Lung (tissue), 12 donors: Measurements from ENCODE around the gene VGLL4. TPM values are rescaled to one million over a fixed set of nuclear protein-coding genes. Genes with fewer than 3 reads are reported as not detected.

Experiments used
- ATAC-seq: fragments of 200-7000 bp; cut with Tn5 transposase; one replicate; pipeline ENCODE4 v1.9.1; 2020; ENCODE audit warnings: moderate number of reproducible peaks; ENCODE audit not compliant: insufficient read depth, low FRiP score
- DNase-seq, 3 donors: peaks; one replicate each; pipeline ENCODE4 v3.0.0-alpha.2; 2013 to 2017
- H3K27ac ChIP-seq, 2 donors: one replicate each; pipeline ENCODE4 v1.5.1; 2013; ENCODE audit warnings: mild to moderate bottlenecking in 2 of 2, moderate library complexity in 2 of 2, control low read depth in 1 of 2, inconsistent platforms in 1 of 2, low read depth in 1 of 2, low read length in 1 of 2
- H3K27me3 ChIP-seq, 3 donors: one replicate each; pipeline ENCODE4 v1.5.1; 2013; ENCODE audit warnings: low read length in 2 of 3; ENCODE audit not compliant: control insufficient read depth in 3 of 3, insufficient read depth in 3 of 3
- H3K36me3 ChIP-seq, 4 donors: one replicate each; pipeline ENCODE4 v1.5.1; 2013; ENCODE audit warnings: low read length in 4 of 4, mild to moderate bottlenecking in 1 of 4, moderate library complexity in 1 of 4; ENCODE audit not compliant: control insufficient read depth in 4 of 4, insufficient read depth in 4 of 4
- H3K4me1 ChIP-seq, 5 donors: one replicate each; pipeline ENCODE4 v1.5.1; 2013; ENCODE audit warnings: low read length in 5 of 5, mild to moderate bottlenecking in 2 of 5, moderate library complexity in 1 of 5; ENCODE audit not compliant: control insufficient read depth in 5 of 5, insufficient read depth in 5 of 5
- H3K4me3 ChIP-seq: one replicate; pipeline ENCODE4 v1.5.1; 2013; ENCODE audit warnings: mild to moderate bottlenecking, control low read depth, moderate library complexity
- H3K9ac ChIP-seq, 2 donors: one replicate each; pipeline ENCODE4 v1.5.1; 2013; ENCODE audit warnings: low read length in 2 of 2, control low read depth in 1 of 2; ENCODE audit not compliant: insufficient read depth in 1 of 2
- H3K9me3 ChIP-seq, 4 donors: one replicate each; pipeline ENCODE4 v1.5.1; 2013; ENCODE audit warnings: low read length in 3 of 4, mild to moderate bottlenecking in 1 of 4, moderate library complexity in 1 of 4; ENCODE audit not compliant: control insufficient read depth in 4 of 4, insufficient read depth in 3 of 4
- WGBS, 2 donors: extraction: QIAGEN DNeasy Blood & Tissue Kit; methylation state at CpG; one replicate each; pipeline ENCODE4 v1.1.7; 2013; 5-methylcytosine and 5-hydroxymethylcytosine counted together
- polyA plus RNA-seq, 2 donors: library from polyadenylated mRNA; stranded (reverse); fragments of 200-250 nt; gene quantifications; one replicate each; pipeline ENCODE4 v1.2.1, GENCODE V29; 2013
- total RNA-seq, 2 donors: library from RNA; depleted of rRNA in 1 of 2; stranded (reverse); fragments of >200 nt in 1 of 2; gene quantifications; one replicate each; pipeline ENCODE4 v1.2.1, GENCODE V29; 2014 to 2021
- TF ChIP-seq, protein P1 (sequence below): IDR thresholded peaks from 2 replicates; pipeline ENCODE4 v1.5.1; 2012; ENCODE audit warnings: mild to moderate bottlenecking; ENCODE audit errors: control extremely low read depth, extremely low read depth
- donor health status: control.
- donor health status: control.
- donor health status: Bipolar disorder and iron deficiency.
- donor health status: healthy.
- donor health status: DM: yes; HTN: yes; CAD: no.

VGLL4 gene
- total and polyA plus RNA-seq, 4 donors, result 30.5 to 94.1 (median 39.3) TPM

GRCh38 chr3:11534793-11535101, 109.0 kb downstream of the VGLL4 start:
- 97 to 100% methylated on average over 7 of the region's 7 CpGs for WGBS, 2 donors
- Histone ChIP-seq H3K27ac (no peak overlapping the region), H3K9me3 (no peaks in the 10 kb centered on the region), H3K27me3 (no peaks in the 10 kb centered on the region), H3K36me3 (peaks cover 0 to 1% (median 0%) of the 10 kb centered on the region in 4 donors), H3K4me1 (peaks cover 0 to 33% (median 0%) of the 10 kb centered on the region in 5 donors), H3K4me3 (no peak overlapping the region), H3K9ac (no peak overlapping the region)
- ATAC-seq (no peak), DNase-seq (peak in 1 of 3 donors; percentile 41)
- TF ChIP-seq, protein P1, sequence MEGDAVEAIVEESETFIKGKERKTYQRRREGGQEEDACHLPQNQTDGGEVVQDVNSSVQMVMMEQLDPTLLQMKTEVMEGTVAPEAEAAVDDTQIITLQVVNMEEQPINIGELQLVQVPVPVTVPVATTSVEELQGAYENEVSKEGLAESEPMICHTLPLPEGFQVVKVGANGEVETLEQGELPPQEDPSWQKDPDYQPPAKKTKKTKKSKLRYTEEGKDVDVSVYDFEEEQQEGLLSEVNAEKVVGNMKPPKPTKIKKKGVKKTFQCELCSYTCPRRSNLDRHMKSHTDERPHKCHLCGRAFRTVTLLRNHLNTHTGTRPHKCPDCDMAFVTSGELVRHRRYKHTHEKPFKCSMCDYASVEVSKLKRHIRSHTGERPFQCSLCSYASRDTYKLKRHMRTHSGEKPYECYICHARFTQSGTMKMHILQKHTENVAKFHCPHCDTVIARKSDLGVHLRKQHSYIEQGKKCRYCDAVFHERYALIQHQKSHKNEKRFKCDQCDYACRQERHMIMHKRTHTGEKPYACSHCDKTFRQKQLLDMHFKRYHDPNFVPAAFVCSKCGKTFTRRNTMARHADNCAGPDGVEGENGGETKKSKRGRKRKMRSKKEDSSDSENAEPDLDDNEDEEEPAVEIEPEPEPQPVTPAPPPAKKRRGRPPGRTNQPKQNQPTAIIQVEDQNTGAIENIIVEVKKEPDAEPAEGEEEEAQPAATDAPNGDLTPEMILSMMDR, result no peak

GRCh38 chr3:11534011-11534792, 109.5 kb downstream of the VGLL4 start:
- Histone ChIP-seq H3K9ac (no peak overlapping the region), H3K4me1 (peaks cover 0 to 34% (median 0%) of the 10 kb centered on the region in 5 donors), H3K9me3 (no peaks in the 10 kb centered on the region), H3K27ac (no peak overlapping the region), H3K27me3 (no peaks in the 10 kb centered on the region), H3K4me3 (no peak overlapping the region), H3K36me3 (no peaks in the 10 kb centered on the region)
- DNase-seq (no peak), ATAC-seq (no peak)
- WGBS, 2 donors, result 94 to 95% methylated on average over 21 of the region's 21 CpGs
- TF ChIP-seq, protein P1, result no peak

DNA sequence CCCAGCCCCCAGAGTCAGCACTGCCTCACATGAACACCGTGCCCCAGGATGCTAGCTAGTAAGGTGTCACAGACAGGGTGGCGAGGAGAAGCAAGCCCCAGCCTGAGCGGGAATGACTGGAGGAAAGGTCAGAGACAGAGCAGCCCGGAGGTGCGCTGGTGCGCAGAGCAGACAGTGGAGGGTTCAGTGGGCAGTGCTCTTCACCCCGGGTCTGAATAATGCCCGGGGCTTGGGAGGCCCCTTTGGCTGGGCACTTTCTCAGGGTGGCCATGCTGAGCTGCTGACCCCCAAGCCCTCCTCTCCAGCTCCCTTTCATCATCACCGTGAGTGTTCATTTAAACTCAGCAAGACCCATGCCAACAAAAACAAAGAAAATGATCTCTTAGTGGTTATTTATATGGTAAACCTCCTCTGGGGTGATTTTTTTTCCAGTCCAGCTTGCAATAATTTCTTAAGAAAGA, 110.8 kb downstream of the VGLL4 start:
- H3K27me3 ChIP-seq, result no peaks in the 10 kb centered on the region
- TF ChIP-seq, protein P1, result no peak
- H3K4me3 ChIP-seq, result no peak overlapping the region
- H3K27ac ChIP-seq, result no peak overlapping the region
- ATAC-seq (no peak), DNase-seq (peak in 1 of 3 donors; percentile 44)
- 89 to 90% methylated on average over 9 of the region's 9 CpGs for WGBS, 2 donors
- peaks cover 0 to 34% (median 0%) of the 10 kb centered on the region in 5 donors for H3K4me1 ChIP-seq
- H3K36me3 ChIP-seq, result no peaks in the 10 kb centered on the region
- H3K9me3 ChIP-seq, result no peaks in the 10 kb centered on the region
- H3K9ac ChIP-seq, result no peak overlapping the region
